A549 (cell line): Measurements from ENCODE around the gene DNALI1. TPM values are rescaled to one million over a fixed set of nuclear protein-coding genes. Genes with fewer than 3 reads are reported as not detected.

Source experiments
- ATAC-seq, 2 experiments: fragments of 200-7000 bp in 1 of 2; fragments of >200 bp in 1 of 2; cut with Nextera tagmentation in 1 of 2; cut with Tn5 transposase in 1 of 2; 3 replicates each; pipeline versions ENCODE4 v1.8.0 to v1.9.1; 2018 to 2020; ENCODE audit warnings: mild to moderate bottlenecking in 1 of 2, moderate library complexity in 1 of 2
- CTCF ChIA-PET: fragments of 300-600 bp; sonication (Branson Sonifier 250); formaldehyde crosslinking; extraction: SDS; loops from one replicate; lab custom pipeline; 2021; ENCODE audit warnings: antibody characterized with exemption, inconsistent platforms; lab: Yijun Ruan, JAX
- POLR2A ChIA-PET: fragments of 350-600 bp; formaldehyde crosslinking; extraction: SDS; loops from one replicate; lab custom pipeline; 2021; ENCODE audit warnings: antibody characterized with exemption, inconsistent platforms; lab: Yijun Ruan, JAX
- DNase-seq, 2 experiments: peaks; one replicate each; pipeline versions ENCODE4 v3.0.0 to v3.0.0-alpha.2; 2011 to 2016; ENCODE audit warnings: low read depth in 1 of 2, low spot score in 1 of 2
- FAIRE-seq: peaks from 2 replicates; lab custom pipeline; 2011; peaks lifted over from hg19 to GRCh38; lab: Jason Lieb, UNC
- H3K27ac ChIP-seq, 2 experiments: fragments of >200 bp; sonication (Bioruptor Twin); formaldehyde crosslinking; 3 replicates each; pipeline ENCODE4 v1.5.1; 2016 to 2017
- H3K4me1 ChIP-seq: fragments of >200 bp; sonication (Bioruptor Twin); formaldehyde crosslinking; 3 replicates; pipeline ENCODE4 v1.6.1; 2016
- H3K4me2 ChIP-seq: fragments of >200 bp; sonication (Bioruptor Twin); formaldehyde crosslinking; 3 replicates; pipeline ENCODE4 v1.6.1; 2016
- H3K4me3 ChIP-seq: fragments of >200 bp; sonication (Bioruptor Twin); formaldehyde crosslinking; 3 replicates; pipeline ENCODE4 v1.5.1; 2016
- H3K9me3 ChIP-seq: fragments of >200 bp; sonication (Bioruptor Twin); formaldehyde crosslinking; 3 replicates; pipeline ENCODE4 v1.6.1; 2016
- BHLHE40 ChIP-seq: IDR thresholded peaks from 2 replicates; pipeline ENCODE4 v1.6.1; 2012; ENCODE audit warnings: low read depth, low read length, inconsistent platforms
- CHD2 ChIP-seq: fragments of 150-350 bp; IDR thresholded peaks from 2 replicates; pipeline ENCODE4 v1.6.1; 2014; ENCODE audit warnings: low read length; ENCODE audit not compliant: partially characterized antibody
- CHD4 ChIP-seq: fragments of 200-600 bp; sonication (generic); IDR thresholded peaks from 2 replicates; pipeline ENCODE4 v1.6.1; 2016; ENCODE audit warnings: antibody characterized with exemption, mild to moderate bottlenecking, borderline replicate concordance
- E2F6 ChIP-seq: IDR thresholded peaks from 2 replicates; pipeline ENCODE4 v1.6.1; 2012; ENCODE audit warnings: low read depth, borderline replicate concordance
- ELK1 ChIP-seq: fragments of 150-350 bp; IDR thresholded peaks from 2 replicates; pipeline ENCODE4 v1.6.1; 2014; ENCODE audit warnings: low read depth, mild to moderate bottlenecking, low read length
- GATA3 ChIP-seq: IDR thresholded peaks from 2 replicates; pipeline ENCODE4 v1.6.1; 2012; ENCODE audit warnings: borderline replicate concordance
- HES2 ChIP-seq: fragments of >200 bp; sonication (Bioruptor Twin); formaldehyde crosslinking; IDR thresholded peaks from 2 replicates; pipeline ENCODE4 v1.6.1; 2016
- JUN ChIP-seq, 2 experiments: fragments of >200 bp; sonication (Bioruptor Twin); formaldehyde crosslinking; IDR thresholded peaks; 2 replicates in 1 of 2; 3 replicates in 1 of 2; pipeline ENCODE4 v1.6.1; 2016 to 2017
- KDM5A ChIP-seq: fragments of 200-600 bp; sonication (generic); IDR thresholded peaks from 2 replicates; pipeline ENCODE4 v1.6.1; 2016; ENCODE audit warnings: antibody characterized with exemption, mild to moderate bottlenecking
- MAFK ChIP-seq: fragments of 450-650 bp; IDR thresholded peaks from 2 replicates; pipeline ENCODE4 v1.6.1; 2014; ENCODE audit not compliant: partially characterized antibody
- MAX ChIP-seq: IDR thresholded peaks from 2 replicates; pipeline ENCODE4 v1.6.1; 2012
- PBX3 ChIP-seq: IDR thresholded peaks from 2 replicates; pipeline ENCODE4 v1.6.1; 2012
- PHF8 ChIP-seq: fragments of 200-600 bp; sonication (generic); IDR thresholded peaks from 2 replicates; pipeline ENCODE4 v1.6.1; 2016; ENCODE audit warnings: low read depth, mild to moderate bottlenecking, antibody characterized with exemption, moderate library complexity, borderline replicate concordance
- POLR2A ChIP-seq: IDR thresholded peaks from 2 replicates; pipeline ENCODE4 v1.6.1; 2012; ENCODE audit warnings: mild to moderate bottlenecking, low read length
- POLR2AphosphoS2 ChIP-seq: conservative IDR thresholded peaks from 2 replicates; pipeline ENCODE4 v1.6.1; 2012; ENCODE audit warnings: low read length, improper control_type of control experiment, inconsistent platforms
- RAD21 ChIP-seq, 2 experiments: fragments of >200 bp in 1 of 2; sonication (Bioruptor Twin) in 1 of 2; formaldehyde crosslinking in 1 of 2; IDR thresholded peaks in 1 of 2; conservative IDR thresholded peaks in 1 of 2; 2 replicates in 1 of 2; 3 replicates in 1 of 2; pipeline ENCODE4 v1.6.1; 2012 to 2018; ENCODE audit warnings: inconsistent platforms in 1 of 2
- RNF2 ChIP-seq: fragments of 200-600 bp; sonication (generic); IDR thresholded peaks from 2 replicates; pipeline ENCODE4 v1.6.1; 2016; ENCODE audit warnings: low read depth, mild to moderate bottlenecking, antibody characterized with exemption, moderate library complexity, borderline replicate concordance
- USF2 ChIP-seq: fragments of 450-650 bp; IDR thresholded peaks from 2 replicates; pipeline ENCODE4 v1.6.1; 2014; ENCODE audit warnings: antibody characterized with exemption
- WGBS: methylation state at CpG from one replicate; pipeline ENCODE4 v1.1.6; 2017; ENCODE audit errors: missing lambda C conversion rate; 5-methylcytosine and 5-hydroxymethylcytosine counted together
- polyA plus RNA-seq, 4 experiments: library from polyadenylated mRNA; depleted of rRNA in 3 of 4; stranded (reverse); fragments of >200 nt; fragmentation: RNase III in 1 of 4; extraction: RNeasy Plus Mini Kit Qiagen cat#74134 plus additional on column Dnase treatment in 1 of 4; gene quantifications; 2 replicates in 3 of 4; 3 replicates in 1 of 4; pipeline ENCODE4 v1.2.3, GENCODE V29; 2011 to 2017

The DNALI1 gene
- polyA plus RNA-seq, 2 of the 4 experiments (the other 2 are of a cell fraction): not detected

- DNase-seq: peak; percentile 89 to 92
- Histone ChIP-seq H3K4me1 (peaks cover 16% of the 10 kb centered on the region; the same call in 2 of the 3 replicates), H3K9me3 (0 out of 3 replicates have a peak, but pooled peaks cover 7% of the 10 kb centered on the region), H3K4me3 (peak within 1 kb of the TSS; percentile 100), H3K4me2 (peak within 1 kb of the TSS; percentile 94), H3K27ac (peak within 1 kb of the TSS; percentile 87 to 91)
- POLR2A ChIA-PET: interaction anchor here (0.5 to 1.0 kb wide), 3 partner anchors 39 to 302 kb away, joined by 3 to 4 read pairs (median 4); partner anchors contain the start of gene MEAF6
- peak; percentile 84 to 94 for ATAC-seq
- WGBS: 18% methylated on average over 36 of the region's 54 CpGs
- FAIRE-seq: no peak
- TF ChIP-seq RAD21 (conservative IDR thresholded peaks at IDR 0.05 in 1 of 2, IDR thresholded peaks at IDR 0.05 in 1 of 2): no peak
- no peak for TF ChIP-seq GATA3
- TF ChIP-seq JUN (IDR thresholded peaks at IDR 0.05): peak in 1 of 2 experiments; percentile 77; a peak in 3 of 5 replicates
- no peak for TF ChIP-seq HES2
- TF ChIP-seq PHF8: peak; percentile 63; the same call in 1 of the 2 replicates
- peak; percentile 56; the same call in 1 of the 2 replicates for TF ChIP-seq BHLHE40
- peak; percentile 61; the same call in 1 of the 2 replicates for TF ChIP-seq E2F6
- TF ChIP-seq POLR2A: peak; percentile 12; the same call in 1 of the 2 replicates
- TF ChIP-seq MAX: peak; percentile 73
- TF ChIP-seq ELK1: no peak
- TF ChIP-seq PBX3: no peak
- TF ChIP-seq USF2: peak; percentile 85
- TF ChIP-seq MAFK: no peak
- 0 out of 2 replicates have a peak, but pooled peaks have one; percentile 63 for TF ChIP-seq KDM5A
- TF ChIP-seq, all 56 proteins: peak for 8
- CTCF ChIA-PET: interaction anchor here (1.1 to 2.6 kb wide), 4 partner anchors 8 to 128 kb away, joined by 3 to 11 read pairs (median 4); partner anchors contain the start of gene MEAF6
Observed at GRCh38 chr1:37553927-37554808, 2.6 kb upstream of the DNALI1 start, which contains the start of gene SNIP1. TSS of gene SNIP1 (minus strand) at chr1:37554293. CDS start at chr1:37554229, 64 bp downstream.

GRCh38 chr1:37557402-37557801, 662 bp downstream of the DNALI1 start:
- Histone ChIP-seq H3K4me2 (no peak overlapping the region), H3K4me1 (peaks cover 7% of the 10 kb centered on the region; the same call in 2 of the 3 replicates)
- TF ChIP-seq CHD4: no peak
- no peak for TF ChIP-seq GATA3
- no peak for TF ChIP-seq POLR2AphosphoS2
- TF ChIP-seq PBX3: no peak
- TF ChIP-seq BHLHE40: no peak
- TF ChIP-seq CHD2: no peak
- no peak for TF ChIP-seq RAD21 (conservative IDR thresholded peaks at IDR 0.05 in 1 of 2, IDR thresholded peaks at IDR 0.05 in 1 of 2)
- TF ChIP-seq MAFK: no peak
- TF ChIP-seq RNF2: no peak
- TF ChIP-seq, all 56 proteins: peak for 0
- ATAC-seq (no peak), FAIRE-seq (no peak), DNase-seq (no peak)
- Histone ChIP-seq H3K9me3 (0 out of 3 replicates have a peak, but pooled peaks cover 7% of the 10 kb centered on the region), H3K27ac (no peak overlapping the region), H3K4me3 (no peak overlapping the region)
- CTCF ChIA-PET: interaction anchor here (0.6 to 1.1 kb wide), 2 partner anchors 24 to 104 kb away, joined by 3 read pairs; no protein-coding TSS in a partner anchor
- POLR2A ChIA-PET: no interaction called here
- 61% methylated on average over 3 of the region's 3 CpGs for WGBS
